8988T (cell line): ENCODE data around the gene LIPE.
A peak's percentile ranks its signal among the peaks of the same experiment; 100 is the strongest.

ENCODE experiments used
- DNase-seq: peaks from one replicate; pipeline ENCODE4 v3.0.0; 2011

The LIPE gene

GRCh38 chr19:42411581-42412178, 15.5 kb downstream of the LIPE start:
- no peak for DNase-seq

GRCh38 chr19:42410371-42410770, 16.8 kb downstream of the LIPE start:
- no peak for DNase-seq

GRCh38 chr19:42409477-42409876, 17.7 kb downstream of the LIPE start:
- no peak for DNase-seq

GRCh38 chr19:42407816-42408175, 19.4 kb downstream of the LIPE start:
- DNase-seq: no peak

GRCh38 chr19:42407085-42407815, 19.9 kb downstream of the LIPE start:
- DNase-seq: no peak

- no peak for DNase-seq
These were observed 21.1 kb downstream of the LIPE start for GRCh38 chr19:42406111-42406510.

GRCh38 chr19:42403586-42403985, 23.6 kb downstream of the LIPE start:
- DNase-seq: no peak

GRCh38 chr19:42402376-42403116, 24.6 kb downstream of the LIPE start:
- DNase-seq: no peak

GRCh38 chr19:42401365-42402303, 25.6 kb downstream of the LIPE start:
- peak; percentile 80 for DNase-seq

GRCh38 chr19:42400404-42400803, 26.8 kb downstream of the LIPE start:
- no peak for DNase-seq

- DNase-seq: no peak
These were observed 29.7 kb downstream of the LIPE start for GRCh38 chr19:42397263-42398166.

- peak; percentile 99 for DNase-seq
These were observed 30.6 kb downstream of the LIPE start for GRCh38 chr19:42396381-42397262.

GRCh38 chr19:42394751-42395150, 32.4 kb downstream of the LIPE start:
- DNase-seq: no peak

- no peak for DNase-seq
These were observed 35.0 kb downstream of the LIPE start for GRCh38 chr19:42392165-42392564.

GRCh38 chr19:42389899-42390298, 37.3 kb downstream of the LIPE start, which contains the start of gene CNFN:
CNFN (minus strand) TSS chr19:42390297; CDS start chr19:42389037, 1,260 bp downstream.
- DNase-seq: no peak

- DNase-seq: no peak
These were observed 38.2 kb downstream of the LIPE start for GRCh38 chr19:42388851-42389489.

GRCh38 chr19:42386974-42387707, 40.0 kb downstream of the LIPE start:
- peak; percentile 75 for DNase-seq

- DNase-seq: no peak
These were observed 47.0 kb downstream of the LIPE start for GRCh38 chr19:42380155-42380554.
